Suprapubic skin (tissue), 4 donors: ENCODE measurements around the gene TXN2.

Experiments
- EP300 ChIP-seq: sonication (generic); formaldehyde crosslinking; IDR thresholded peaks from one replicate; pipeline ENCODE4 v1.6.1; 2017; ENCODE audit warnings: antibody characterized with exemption
- POLR2A ChIP-seq, 2 donors: fragments of 450-650 bp; IDR thresholded peaks; one replicate each; pipeline ENCODE4 v1.6.1; 2017; ENCODE audit warnings: antibody characterized with exemption in 2 of 2, mild to moderate bottlenecking in 2 of 2, moderate library complexity in 2 of 2
- POLR2AphosphoS5 ChIP-seq, 3 donors: sonication (generic); formaldehyde crosslinking; IDR thresholded peaks; one replicate each; pipeline ENCODE4 v1.6.1; 2017; ENCODE audit warnings: antibody characterized with exemption in 3 of 3
- TF ChIP-seq, protein P1 (sequence below), 2 donors: fragments of 200-600 bp in 1 of 2; fragments of 450-650 bp in 1 of 2; sonication (generic) in 1 of 2; IDR thresholded peaks; one replicate each; pipeline ENCODE4 v1.5.1; 2016 to 2019; ENCODE audit warnings: antibody characterized with exemption in 2 of 2, mild to moderate bottlenecking in 1 of 2, moderate library complexity in 1 of 2

DNA sequence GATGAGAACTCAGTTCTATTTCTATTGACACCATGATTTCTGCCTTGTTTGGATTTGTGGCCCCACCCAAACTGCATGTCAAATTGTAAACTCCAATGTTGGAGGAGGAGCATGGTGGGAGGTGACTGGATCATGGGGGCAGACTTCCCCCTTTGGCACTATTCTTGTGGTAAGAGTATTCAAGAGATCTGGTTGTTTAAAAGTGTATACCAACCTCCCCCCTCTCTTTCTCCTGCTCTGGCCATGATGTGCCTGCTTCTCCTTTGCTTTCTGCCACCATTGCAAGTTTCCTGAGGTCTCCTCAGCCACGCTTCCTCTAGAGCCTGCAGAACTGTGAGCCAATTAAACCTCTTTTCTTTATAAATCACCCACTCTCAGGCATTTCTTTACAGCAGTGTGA lies 33.3 kb upstream of the TXN2 start:
- TF ChIP-seq, protein P1, sequence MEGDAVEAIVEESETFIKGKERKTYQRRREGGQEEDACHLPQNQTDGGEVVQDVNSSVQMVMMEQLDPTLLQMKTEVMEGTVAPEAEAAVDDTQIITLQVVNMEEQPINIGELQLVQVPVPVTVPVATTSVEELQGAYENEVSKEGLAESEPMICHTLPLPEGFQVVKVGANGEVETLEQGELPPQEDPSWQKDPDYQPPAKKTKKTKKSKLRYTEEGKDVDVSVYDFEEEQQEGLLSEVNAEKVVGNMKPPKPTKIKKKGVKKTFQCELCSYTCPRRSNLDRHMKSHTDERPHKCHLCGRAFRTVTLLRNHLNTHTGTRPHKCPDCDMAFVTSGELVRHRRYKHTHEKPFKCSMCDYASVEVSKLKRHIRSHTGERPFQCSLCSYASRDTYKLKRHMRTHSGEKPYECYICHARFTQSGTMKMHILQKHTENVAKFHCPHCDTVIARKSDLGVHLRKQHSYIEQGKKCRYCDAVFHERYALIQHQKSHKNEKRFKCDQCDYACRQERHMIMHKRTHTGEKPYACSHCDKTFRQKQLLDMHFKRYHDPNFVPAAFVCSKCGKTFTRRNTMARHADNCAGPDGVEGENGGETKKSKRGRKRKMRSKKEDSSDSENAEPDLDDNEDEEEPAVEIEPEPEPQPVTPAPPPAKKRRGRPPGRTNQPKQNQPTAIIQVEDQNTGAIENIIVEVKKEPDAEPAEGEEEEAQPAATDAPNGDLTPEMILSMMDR (IDR thresholded peaks at IDR 0.05): no peak
- TF ChIP-seq POLR2A (IDR thresholded peaks at IDR 0.05) (no peak), EP300 (no peak), POLR2AphosphoS5 (IDR thresholded peaks at IDR 0.05) (no peak)
